GM18499 (cell line): ENCODE data around the gene LGR5.
"Not testable (repeated sequence)": the region's sequence is repeated elsewhere in the genome, so short reads cannot be mapped to it uniquely, and the experiment has no call there.

Experiments used
- ATAC-seq: cut with Tn5 transposase; IDR thresholded peaks from one replicate; pipeline ENCODE4 v1.9.1; 2021; ENCODE audit warnings: moderate number of reproducible peaks; ENCODE audit not compliant: insufficient read depth, unreplicated experiment

LGR5 gene

GRCh38 chr12:71472441-71472911 lies 32.9 kb downstream of the LGR5 start:
- no peak for ATAC-seq

- ATAC-seq: no peak
Measured at GRCh38 chr12:71474791-71475190, 35.2 kb downstream of the LGR5 start.

GRCh38 chr12:71475280-71475679 lies 35.7 kb downstream of the LGR5 start:
- no peak for ATAC-seq

GRCh38 chr12:71476513-71476912 lies 36.9 kb downstream of the LGR5 start:
- ATAC-seq: no peak

GRCh38 chr12:71477609-71478008 lies 38.0 kb downstream of the LGR5 start:
- no peak for ATAC-seq

GRCh38 chr12:71478270-71478669 lies 38.7 kb downstream of the LGR5 start:
- no peak for ATAC-seq

- ATAC-seq: no peak
Measured at GRCh38 chr12:71484272-71484905, 44.8 kb downstream of the LGR5 start.

GRCh38 chr12:71490844-71491243 lies 51.2 kb downstream of the LGR5 start:
- not testable (repeated sequence) for ATAC-seq

- no peak for ATAC-seq
Measured at GRCh38 chr12:71492604-71493003, 53.0 kb downstream of the LGR5 start.

- no peak for ATAC-seq
Measured at GRCh38 chr12:71499834-71500233, 60.2 kb downstream of the LGR5 start.

- ATAC-seq: no peak
Measured at GRCh38 chr12:71503579-71504391, 64.2 kb downstream of the LGR5 start.

- no peak for ATAC-seq
Measured at GRCh38 chr12:71504476-71504875, 64.9 kb downstream of the LGR5 start.

- ATAC-seq: no peak
Measured at GRCh38 chr12:71509705-71510104, 70.1 kb downstream of the LGR5 start.

- no peak for ATAC-seq
Measured at GRCh38 chr12:71517145-71517846, 77.7 kb downstream of the LGR5 start.

GRCh38 chr12:71521125-71521524 lies 81.5 kb downstream of the LGR5 start:
- no peak for ATAC-seq

- ATAC-seq: no peak
Measured at GRCh38 chr12:71524626-71525025, 85.0 kb downstream of the LGR5 start.

- no peak for ATAC-seq
Measured at GRCh38 chr12:71533703-71534102, 94.1 kb downstream of the LGR5 start.

- no peak for ATAC-seq
Measured at GRCh38 chr12:71536279-71536938, 96.8 kb downstream of the LGR5 start.

GRCh38 chr12:71536939-71537622 lies 97.5 kb downstream of the LGR5 start:
- ATAC-seq: no peak

- no peak for ATAC-seq
Measured at GRCh38 chr12:71538807-71539206, 99.2 kb downstream of the LGR5 start.
